ENCODE results near the gene GGCT. TPM values are rescaled to one million over a fixed set of nuclear protein-coding genes. Genes with fewer than 3 reads are reported as not detected.
"Not testable (repeated sequence)": the region's sequence is repeated elsewhere in the genome, so short reads cannot be mapped to it uniquely, and the experiment has no call there.

The GGCT gene, protein sequence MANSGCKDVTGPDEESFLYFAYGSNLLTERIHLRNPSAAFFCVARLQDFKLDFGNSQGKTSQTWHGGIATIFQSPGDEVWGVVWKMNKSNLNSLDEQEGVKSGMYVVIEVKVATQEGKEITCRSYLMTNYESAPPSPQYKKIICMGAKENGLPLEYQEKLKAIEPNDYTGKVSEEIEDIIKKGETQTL
- 56.6 TPM for total RNA-seq

DNA sequence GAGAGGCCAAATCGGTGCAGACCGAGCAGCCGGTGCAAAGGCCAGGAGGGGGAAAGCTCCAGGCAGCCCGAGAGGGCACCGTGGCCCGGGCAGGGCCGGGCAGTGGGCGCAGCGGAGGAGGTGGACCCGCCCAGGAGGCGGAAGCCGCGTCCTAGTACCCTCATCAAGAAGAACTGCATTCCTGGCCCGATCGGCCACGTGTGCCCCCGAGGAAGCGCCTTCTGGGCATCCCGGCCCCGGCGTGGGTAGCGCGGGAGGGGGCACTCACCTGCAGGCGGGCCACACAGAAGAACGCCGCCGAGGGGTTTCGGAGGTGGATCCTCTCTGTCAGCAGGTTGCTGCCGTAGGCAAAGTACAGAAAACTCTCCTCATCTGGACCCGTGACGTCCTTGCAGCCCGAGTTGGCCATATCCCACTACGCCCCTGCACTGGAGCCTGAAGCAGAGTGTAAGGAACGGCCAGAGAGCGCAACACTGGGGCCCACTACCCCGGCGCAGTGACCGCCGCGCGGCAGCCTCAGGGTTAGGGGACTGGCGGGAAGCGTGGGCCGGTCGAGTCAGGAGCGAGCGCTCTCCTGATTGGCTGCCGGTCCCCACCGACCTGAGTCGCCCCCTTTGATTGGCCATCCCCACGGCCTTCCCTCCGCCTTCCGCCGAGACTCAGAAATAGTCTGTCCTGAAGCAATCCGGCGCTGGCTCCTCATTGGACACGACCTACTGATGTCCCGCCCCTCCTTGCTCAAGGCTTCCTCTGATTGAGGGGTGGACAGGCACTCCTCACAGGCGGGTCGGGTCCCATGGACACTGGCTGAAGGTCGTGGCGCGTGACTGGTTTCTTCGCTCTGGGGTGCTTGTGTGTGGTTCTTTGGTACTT, at the start of gene GGCT:
Gene GGCT, minus strand, starts transcription at position 529 of the 873 bp plus-strand sequence. Its CDS starts 120 bp downstream, at position 409.
- peak; percentile 99 for ATAC-seq

DNA sequence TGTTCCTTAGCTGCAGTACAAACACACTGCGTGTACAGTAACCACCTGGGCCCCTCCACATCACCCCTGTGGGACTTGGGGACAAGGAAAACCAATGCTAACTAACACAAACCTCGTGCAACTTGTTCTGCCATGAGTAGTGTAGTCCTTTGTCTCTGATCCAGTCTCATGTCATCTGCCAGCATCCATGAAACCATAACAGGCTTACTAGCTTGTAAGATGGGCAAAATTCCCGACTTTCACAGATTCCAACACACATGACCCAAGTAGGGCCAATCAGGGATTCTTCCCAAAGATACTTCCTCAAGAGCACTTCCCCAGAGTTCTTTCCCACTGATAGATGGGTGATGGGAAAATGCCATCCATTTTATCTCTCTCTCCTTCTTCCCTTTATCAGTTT, 48.9 kb upstream of the GGCT start:
- no peak for ATAC-seq

DNA sequence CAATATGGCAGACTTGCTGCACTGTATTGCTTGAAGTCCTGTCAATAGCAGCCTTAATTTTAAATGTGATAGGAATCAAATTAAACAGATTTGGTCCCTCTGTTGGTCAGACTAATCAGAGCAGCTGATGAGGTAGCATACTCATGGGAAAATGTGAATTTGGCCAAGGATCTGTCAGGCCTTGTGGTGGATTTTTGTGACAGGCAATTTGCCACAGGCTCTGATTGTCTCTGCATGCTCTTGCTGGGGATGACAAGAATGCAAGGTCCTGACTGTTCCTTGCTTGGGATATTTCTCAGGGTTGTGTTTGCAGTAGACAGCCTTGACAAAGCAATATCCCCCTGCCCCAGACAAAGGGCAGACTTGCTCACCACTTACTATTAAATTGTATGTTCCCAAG, 48.5 kb upstream of the GGCT start:
- no peak for ATAC-seq

DNA sequence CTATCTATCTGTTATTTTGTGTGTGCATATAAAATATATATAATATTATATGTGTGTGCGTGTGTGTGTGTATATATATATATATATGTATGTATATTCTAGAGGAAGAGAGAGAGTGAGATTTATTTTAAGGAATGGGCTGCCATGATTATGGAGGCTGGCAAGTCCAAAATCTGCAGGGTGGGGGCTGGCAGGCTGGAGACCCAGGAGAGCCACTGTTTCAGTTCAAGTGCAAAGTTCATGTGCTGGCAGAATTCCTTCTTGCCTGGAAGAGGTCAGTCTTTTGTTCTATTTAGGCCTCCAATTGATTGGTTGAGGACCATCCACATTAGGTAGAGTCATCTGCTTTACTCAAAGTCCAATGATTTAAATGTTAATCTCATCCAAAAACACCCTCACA, 47.7 kb upstream of the GGCT start:
- ATAC-seq: no peak

DNA sequence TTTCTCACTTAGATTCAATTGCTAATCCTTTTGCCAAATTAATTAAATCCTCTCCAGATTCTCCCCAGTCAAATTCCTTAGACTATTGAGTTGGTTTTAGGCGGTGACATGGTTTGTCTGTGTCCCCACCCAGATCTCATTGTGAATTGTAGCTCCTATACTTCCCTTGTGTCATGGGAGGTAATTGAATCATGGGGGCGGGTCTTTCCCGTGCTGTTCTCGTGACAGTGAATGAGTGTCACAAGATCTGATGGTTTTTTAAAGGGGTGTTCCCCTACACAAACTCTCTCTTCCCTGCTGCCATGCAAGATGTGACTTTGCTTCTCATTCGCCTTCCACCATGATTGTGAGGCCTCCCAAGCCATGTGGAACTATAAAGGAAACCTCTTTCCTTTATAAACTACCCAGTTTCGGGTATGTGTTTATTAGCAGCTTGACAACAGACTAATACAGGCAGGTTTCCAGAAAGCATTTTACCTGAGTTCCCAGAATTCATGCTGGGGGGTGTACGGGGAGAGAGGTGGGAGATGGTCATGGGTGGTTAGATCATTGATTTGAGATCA, 45.4 kb upstream of the GGCT start:
- ATAC-seq: peak; percentile 76

DNA sequence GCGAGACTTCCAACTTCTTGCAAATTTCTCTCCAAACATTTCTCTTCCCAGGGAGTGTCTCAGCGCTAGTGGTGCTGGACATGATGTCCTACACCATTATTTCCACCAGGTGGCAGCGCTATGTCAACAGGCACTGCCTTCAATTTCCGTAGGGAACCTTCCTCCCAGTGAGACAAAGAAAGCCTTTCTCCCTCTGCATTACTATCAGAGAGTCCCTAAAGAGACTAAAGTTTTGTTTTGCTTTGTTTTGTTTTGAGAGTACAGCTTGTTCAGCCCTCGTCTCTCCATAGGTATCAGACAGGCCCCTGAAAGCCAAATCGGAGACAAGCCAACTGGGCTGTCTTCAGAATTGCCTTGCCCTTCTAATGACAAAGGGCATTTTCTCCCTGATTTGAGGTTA, 44.2 kb upstream of the GGCT start:
- peak; percentile 75 for ATAC-seq

DNA sequence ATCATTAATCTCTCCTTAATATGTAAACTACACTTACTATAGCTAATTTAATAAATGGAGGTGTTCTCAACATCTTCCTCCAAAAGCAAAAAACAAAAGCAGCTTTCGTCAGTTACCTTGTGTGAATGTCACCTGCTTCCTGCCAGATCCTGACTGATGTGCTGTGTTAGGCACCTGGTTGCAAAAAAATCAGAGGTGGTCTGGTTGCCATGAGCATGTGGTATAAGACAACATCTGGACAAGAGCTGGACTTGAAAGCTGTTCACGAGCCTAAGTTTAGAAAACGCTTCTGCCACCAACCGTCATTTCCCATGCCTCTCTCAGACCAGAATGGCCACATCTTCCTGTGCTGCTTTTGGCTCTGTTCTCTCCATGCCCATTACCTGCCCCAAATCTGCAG, 42.0 kb upstream of the GGCT start:
- no peak for ATAC-seq

DNA sequence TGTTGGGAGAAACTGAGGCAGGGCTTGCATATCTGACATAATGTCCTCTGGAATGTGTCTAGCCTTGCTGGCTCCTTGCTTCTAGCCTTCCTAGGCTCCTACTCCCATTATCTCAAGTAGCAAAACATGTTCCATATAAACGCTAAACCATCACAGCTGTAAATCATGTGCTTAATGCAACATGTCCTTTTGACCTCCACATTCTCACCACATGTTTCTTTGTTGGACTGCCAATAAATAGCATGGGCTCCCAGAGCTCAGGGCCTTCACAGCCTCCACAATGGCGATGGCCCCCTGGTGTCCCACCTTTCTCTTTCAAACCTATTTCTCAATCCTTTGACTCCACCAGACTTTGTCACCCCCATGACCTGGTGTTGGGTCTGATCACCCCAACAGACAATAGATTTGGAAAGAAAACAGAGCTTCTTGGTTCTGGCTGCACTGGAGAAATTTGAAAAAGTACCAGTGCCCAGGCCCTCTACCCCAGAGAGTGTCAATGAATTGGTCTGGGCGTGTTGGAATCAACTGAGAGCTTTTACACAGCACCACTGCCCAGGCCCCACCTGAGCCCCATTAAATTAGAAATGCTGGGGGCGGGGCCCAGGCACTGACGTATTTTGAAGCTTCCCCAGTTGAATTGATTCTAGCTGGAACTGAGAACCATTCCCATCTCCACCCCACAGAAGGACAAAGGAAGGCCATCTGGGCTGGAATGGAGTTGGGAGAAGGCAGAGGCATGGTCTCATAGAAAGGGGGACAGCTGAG, 41.3 kb upstream of the GGCT start:
- ATAC-seq: no peak

DNA sequence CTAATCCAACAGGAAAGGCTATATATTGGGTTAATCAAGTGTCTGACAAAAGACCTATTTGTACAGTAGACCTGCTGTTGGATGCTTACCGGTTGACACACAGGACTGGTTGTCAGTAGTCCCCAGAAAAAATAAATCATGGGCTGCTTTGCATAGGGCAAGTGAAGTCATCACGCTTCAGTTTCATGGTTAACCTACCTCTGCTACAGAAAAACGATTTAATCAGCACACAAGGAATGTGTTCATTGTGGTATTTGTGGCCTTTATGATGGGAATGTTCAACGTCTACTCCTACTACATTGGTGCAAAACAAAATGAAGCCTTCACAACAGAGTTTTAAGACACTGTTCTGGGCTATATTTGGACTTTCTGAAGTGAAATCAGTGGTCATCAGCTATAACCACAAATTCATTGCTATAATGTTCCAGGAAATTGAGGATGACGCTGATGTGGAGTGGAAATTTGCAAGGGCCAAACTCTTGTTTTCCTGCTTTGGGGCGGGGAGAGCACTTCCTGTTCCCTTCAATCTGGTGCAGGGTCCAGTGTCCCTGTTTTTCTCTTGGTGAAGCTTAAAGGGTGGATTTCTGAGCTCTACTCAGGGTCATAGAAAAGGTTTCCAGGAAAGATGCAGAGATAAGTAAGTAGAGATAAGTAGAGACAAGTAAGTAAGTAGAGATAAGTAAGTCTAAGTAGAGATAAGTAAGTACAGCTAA, 39.3 kb upstream of the GGCT start:
- ATAC-seq: no peak

DNA sequence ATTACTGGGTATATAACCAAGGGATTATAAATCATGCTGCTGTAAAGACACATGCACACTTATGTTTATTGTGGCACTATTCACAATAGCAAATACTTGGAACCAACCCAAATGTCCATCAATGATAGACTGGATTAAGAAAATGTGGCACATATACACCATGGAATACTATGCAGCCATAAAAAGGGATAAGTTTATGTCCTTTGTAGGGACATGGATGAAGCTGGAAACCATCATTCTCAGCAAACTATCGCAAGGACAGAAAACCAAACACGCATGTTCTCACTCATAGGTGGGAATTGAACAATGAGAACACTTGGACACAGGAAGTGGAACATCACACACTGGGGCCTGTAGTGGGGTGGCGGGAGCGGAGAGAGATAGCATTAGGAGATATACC, 38.5 kb upstream of the GGCT start:
- not testable (repeated sequence) for ATAC-seq

DNA sequence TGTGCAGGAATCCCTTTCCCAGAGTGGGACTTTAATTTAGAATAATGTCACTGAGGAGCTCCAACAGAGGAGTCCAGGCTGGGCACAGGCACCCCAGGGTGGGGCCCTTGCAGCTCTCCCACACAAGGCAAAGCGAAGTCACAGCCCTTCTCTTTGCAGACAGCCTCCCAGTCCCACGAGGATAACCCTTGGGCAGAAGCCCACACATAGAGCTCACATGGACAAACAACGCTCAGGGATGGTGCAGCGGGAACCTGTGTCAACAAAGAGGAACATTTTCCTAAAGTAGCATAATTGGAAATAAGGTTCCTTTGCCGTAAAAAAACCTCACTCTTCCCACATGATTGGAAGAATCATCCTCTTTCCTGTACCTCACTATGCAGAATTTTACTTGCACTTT, 29.3 kb upstream of the GGCT start:
- ATAC-seq: no peak

DNA sequence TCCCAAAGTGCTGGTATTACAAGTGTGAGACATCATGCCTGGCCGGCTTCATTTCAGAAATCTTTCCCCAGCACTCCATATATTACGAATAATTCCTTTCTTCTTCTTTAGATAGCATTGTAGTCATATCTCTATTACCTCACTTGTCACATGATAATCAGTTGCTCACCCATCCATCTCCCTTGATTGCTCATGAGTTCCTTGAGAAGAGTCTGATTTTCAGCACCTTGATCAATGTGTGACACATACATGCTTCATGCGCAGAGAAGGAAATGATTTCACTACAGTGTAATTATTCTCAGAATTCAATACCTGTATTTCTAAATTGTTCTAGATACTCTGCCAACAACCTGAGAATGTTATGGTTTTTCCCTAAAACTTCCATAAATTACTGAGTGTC, 26.7 kb upstream of the GGCT start:
- peak; percentile 66 for ATAC-seq

DNA sequence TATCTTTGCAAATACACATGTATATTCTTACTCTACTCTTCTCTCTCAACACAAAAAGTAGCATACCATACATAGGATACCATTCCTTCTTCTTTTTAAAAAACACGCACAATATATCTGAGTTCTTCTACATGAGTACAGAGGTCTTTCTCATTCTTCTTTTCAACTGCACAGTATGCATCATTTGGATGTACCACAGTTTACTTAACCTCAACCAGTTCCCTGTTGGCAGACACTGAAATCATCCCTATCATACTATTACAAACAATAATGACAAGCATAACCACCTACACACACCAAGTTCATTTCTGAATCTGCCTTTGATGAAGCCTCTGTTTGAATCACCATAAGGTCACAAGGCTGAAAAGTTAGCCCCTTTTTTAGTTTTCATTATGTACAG, 25.7 kb upstream of the GGCT start:
- no peak for ATAC-seq

DNA sequence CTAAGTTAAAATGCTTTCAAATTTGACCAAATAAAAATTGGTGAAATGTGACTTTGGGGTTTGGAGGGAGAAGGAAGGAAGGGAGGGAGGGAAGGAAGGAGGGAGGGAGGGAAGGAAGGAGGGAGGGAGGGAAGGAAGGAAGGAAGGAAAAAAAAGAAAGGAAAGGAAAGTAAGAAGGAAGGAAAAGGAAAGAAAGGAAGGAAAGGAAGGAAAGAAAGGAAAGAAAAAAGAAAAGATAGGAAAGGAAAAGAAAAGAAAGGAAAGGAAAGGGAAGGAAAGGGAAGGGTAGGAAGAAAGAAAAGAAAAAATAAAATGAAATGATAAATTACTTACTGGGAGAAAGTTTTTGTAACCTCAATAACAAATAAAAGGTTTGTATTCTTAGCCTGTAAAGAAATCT, 24.1 kb upstream of the GGCT start:
- ATAC-seq: no peak

DNA sequence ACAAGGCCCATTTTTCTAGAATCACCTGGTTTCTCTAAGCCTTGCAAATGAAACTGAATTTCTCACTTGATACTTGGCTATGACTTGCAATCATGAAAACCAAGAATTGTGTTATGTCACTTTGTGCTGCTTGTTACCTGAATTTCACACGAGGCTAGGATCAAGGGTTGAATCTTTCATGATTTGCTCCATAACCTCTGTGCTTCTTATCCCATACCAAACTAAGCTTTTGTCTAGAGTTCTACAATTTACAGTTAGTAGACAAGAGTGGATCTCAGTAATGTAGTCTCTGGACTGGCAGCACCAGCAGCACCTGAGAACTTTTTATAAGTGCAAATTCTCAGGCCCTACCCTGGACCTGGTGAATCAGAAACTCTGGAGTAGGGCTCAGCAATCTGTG, 22.7 kb upstream of the GGCT start:
- ATAC-seq: not testable (repeated sequence)

DNA sequence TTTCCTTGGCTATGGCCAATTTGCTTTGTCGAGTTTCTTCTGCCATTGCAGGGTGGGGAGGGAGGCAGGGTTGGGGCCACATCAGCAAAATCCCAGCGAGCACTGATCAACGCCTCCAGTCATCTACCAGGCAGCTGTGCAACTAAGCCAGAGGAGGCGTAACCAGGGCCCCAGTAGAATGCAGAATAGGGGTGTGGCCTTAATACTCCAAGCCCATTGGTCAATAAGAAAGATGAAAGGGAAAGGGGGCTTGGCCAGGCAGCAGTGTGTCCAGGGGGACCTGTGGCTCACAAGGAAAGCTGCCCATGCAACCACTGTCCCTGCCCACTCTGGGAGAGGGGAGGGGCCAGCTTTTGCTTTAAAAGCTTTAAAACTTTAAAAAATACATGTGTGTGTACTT, 21.5 kb upstream of the GGCT start:
- no peak for ATAC-seq

DNA sequence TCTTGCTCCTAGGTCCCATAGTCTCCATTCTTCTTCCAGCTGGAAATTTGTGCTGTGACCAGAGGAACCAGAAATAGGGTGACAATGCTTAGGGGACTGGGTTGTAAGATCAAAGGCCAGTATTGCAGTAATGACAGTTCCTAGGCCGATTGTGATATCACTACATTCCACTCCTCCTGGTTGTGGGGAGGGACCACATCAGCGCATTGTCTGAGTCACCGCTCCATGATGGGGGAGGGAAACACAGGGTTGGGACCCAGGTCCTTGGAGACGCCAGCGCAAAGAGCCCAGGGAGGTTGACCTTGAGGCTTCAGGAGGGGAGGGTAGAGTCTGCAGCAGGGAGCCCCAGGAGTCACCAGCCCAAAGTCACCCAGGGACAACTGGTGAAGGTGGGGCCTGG, 20.8 kb upstream of the GGCT start:
- ATAC-seq: no peak

DNA sequence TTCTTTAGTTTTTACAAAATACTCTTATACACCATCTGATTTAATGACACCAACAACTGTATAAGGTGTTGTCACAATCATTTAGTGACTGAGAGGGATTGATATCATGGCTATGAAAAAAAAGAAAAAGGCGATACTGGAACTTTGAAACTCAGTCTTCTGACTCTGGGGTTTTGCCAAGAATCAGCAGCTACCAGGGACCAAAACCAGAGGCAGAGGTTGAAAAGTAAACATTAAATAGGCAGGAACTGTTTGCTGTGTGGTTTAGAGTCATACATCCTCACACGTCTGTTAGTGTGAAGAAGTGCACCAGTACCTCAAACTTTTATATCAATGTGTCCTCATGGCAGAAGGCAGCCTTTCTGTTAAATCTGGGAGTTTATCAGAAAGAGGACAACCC, 19.9 kb upstream of the GGCT start:
- no peak for ATAC-seq

DNA sequence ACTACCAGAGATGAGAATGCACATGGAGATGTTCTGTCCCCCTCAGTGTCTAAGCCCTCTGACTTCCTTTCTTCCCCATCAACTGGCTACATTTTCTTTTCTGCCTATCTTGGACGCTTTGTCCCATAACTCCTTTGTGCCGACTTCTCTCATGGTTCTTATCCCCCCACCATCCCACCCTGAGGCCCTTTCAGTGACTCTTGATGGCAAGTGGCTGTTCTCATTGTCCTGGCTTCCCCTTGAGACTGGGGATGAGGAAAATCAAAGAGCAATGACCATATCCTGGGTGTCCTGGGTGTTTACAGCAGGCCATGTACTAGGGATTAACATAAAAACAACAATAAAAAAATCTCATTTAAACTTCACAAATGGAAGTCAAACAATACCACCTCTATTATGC, 18.8 kb upstream of the GGCT start:
- ATAC-seq: no peak

DNA sequence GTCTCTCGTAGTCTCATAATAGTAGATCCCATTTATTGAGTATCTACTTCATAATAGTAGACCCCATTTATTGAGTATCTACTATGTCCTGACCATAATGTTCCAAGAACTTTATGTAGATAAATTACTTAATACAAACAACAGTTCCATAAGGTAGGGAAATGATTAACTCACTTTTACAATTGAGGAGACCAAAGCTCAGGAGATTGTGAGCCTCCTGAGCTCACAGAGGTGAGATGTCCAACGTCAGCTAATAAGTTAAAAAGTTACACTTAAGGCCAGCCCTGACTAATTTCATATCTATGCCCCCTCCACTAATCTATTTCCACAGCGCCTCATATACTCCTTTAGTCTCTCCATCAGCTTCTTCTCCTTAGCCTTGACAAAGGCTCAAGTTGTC, 17.5 kb upstream of the GGCT start:
- ATAC-seq: no peak

DNA sequence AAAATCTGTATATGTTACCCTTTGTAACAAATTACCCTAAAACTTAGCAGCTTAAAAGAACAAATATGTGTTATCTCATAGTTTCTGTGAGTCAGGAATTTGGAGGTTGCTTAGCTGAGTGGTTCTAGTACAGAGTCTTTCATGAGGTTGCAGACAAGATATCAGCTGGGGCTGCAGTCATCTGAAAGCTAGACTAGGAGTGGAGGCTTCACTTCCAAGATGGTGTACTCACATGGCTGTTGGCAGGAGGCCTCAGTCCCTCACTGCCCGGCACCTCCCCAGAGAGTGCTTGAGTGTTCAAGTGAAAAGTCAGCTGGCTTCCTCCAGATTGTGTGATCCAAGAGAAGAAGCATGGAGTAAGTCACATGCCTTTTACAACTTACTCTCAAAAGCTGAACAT, 16.9 kb upstream of the GGCT start:
- ATAC-seq: peak; percentile 19

DNA sequence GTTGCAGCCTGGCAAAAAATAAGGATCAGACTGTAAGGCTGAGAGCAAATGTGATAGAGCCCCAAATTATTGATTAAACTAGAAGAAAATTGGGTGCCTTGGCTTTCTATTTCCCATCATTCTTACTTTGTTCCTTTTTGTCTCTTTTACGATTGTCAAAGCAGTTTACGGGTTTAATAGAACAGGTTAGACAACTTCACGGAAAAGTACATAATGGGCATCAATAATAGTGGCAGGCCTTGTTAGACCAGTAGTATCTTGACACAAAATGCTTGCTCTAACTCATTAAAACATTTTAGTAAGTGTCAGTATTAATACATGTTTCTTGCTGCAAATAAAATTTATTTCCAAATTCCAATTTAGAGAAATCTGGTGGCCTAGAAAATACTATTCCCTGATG, 14.5 kb upstream of the GGCT start:
- ATAC-seq: peak; percentile 76

DNA sequence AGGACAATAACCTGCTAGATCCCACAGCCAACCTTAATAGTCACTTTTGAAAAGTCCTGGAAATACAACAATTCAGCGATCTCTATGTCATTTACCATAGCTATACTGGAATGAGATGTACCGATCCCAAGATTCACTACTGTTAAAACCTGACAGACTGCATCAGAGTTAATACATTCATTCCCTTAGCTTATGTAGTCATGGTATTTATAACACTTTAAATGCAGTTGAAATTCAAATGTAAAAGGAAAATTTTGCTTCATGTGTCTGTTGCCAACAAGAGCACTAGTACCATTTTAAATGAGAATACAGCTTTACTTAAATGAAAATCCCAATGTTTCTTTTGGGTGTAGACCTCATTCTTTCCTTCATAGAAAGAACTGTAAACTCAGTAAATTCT, 11.1 kb upstream of the GGCT start:
- ATAC-seq: no peak

Data from esophagus mucosa (tissue), 1 donor.